Measurements from ENCODE around the gene MT1H.

- TF ChIP-seq CTCF (conservative IDR thresholded peaks at IDR 0.05): no peak
- TF ChIP-seq EZH2 (IDR thresholded peaks at IDR 0.05; ENCODE audit: low read depth): no peak
Measured at GRCh38 chr16:56669840-56670619, 416 bp downstream of the MT1H start.

All from PC-9 (cell line).